GM23248 (cell line): Measurements from ENCODE around the gene P2RX2.

ENCODE experiments used
- EZH2 ChIP-seq: fragments of 200-600 bp; sonication (generic); IDR thresholded peaks from 2 replicates; pipeline ENCODE4 v1.6.1; 2018; ENCODE audit warnings: antibody characterized with exemption, mild to moderate bottlenecking; ENCODE audit not compliant: insufficient read depth, poor library complexity, severe bottlenecking
- EZH2phosphoT487 ChIP-seq: fragments of 200-600 bp; sonication (generic); IDR thresholded peaks from 2 replicates; pipeline ENCODE4 v1.6.1; 2018; ENCODE audit warnings: antibody characterized with exemption, moderate library complexity, mild to moderate bottlenecking, low read depth; ENCODE audit not compliant: insufficient read depth

- TF ChIP-seq EZH2phosphoT487 (no peak), EZH2 (no peak)
These were observed 39.8 kb upstream of the P2RX2 start for GRCh38 chr12:132578826-132579225.
